ENCODE results near the gene ITGA8. TPM values are rescaled to one million over a fixed set of nuclear protein-coding genes. Genes with fewer than 3 reads are reported as not detected.

Gene ITGA8
- total RNA-seq, 3 donors from 2014 or later (not counting 1 experiment from before 2014, with no cell fraction given) = not detected

DNA sequence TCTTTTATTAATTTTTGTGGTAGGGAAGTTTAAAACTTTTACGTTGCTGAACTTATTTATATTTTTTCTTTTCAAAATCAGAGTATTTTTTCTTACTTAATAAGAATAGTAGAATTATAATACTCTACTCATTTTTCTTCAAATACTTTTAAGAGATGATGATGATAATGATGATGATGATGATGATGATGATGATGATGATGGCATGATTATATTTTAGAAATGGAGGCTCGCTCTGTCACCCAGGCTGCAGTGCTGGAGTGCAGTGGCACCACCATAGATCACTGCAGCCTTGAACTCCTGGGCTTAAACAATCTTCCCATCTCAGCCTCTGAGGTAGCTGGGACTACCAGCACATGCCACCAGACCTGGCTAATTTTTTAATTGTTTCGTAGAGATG lies 230.3 kb downstream of the ITGA8 start:
- Mint-ChIP-seq H3K9me3 (no peaks in the 10 kb centered on the region), H3K36me3 (no peaks in the 10 kb centered on the region), H3K27me3 (ENCODE audit: low read depth in 2 of 2) (peaks cover 0 to 7% of the 10 kb centered on the region in 2 donors), H3K27ac (no peak overlapping the region), H3K4me1 (no peaks in the 10 kb centered on the region), H3K4me3 (no peak overlapping the region)
- no peaks in the 10 kb centered on the region for H3K4me1 ChIP-seq (ENCODE audit: control insufficient read depth, insufficient read depth, low read length)
- H3K4me3 ChIP-seq (ENCODE audit: low read length) = no peak overlapping the region
- no peaks in the 10 kb centered on the region for H3K27me3 ChIP-seq (ENCODE audit: control insufficient read depth, insufficient read depth, low read length)
- whole genome bisulfite sequencing (ENCODE audit: insufficient coverage) = 90% methylated on average over 2 of the region's 3 CpGs
- no peak for DNase-seq
- intact Hi-C loops (cut with micrococcal nuclease) = no loop called here
- TF ChIP-seq, protein P1, sequence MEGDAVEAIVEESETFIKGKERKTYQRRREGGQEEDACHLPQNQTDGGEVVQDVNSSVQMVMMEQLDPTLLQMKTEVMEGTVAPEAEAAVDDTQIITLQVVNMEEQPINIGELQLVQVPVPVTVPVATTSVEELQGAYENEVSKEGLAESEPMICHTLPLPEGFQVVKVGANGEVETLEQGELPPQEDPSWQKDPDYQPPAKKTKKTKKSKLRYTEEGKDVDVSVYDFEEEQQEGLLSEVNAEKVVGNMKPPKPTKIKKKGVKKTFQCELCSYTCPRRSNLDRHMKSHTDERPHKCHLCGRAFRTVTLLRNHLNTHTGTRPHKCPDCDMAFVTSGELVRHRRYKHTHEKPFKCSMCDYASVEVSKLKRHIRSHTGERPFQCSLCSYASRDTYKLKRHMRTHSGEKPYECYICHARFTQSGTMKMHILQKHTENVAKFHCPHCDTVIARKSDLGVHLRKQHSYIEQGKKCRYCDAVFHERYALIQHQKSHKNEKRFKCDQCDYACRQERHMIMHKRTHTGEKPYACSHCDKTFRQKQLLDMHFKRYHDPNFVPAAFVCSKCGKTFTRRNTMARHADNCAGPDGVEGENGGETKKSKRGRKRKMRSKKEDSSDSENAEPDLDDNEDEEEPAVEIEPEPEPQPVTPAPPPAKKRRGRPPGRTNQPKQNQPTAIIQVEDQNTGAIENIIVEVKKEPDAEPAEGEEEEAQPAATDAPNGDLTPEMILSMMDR (IDR thresholded peaks at IDR 0.05) = no peak
- no peak overlapping the region for H3K27ac ChIP-seq (ENCODE audit: low read length)
- no peak for ATAC-seq
- no peaks in the 10 kb centered on the region for H3K9me3 ChIP-seq (ENCODE audit: control insufficient read depth, insufficient read depth, low read length)
- no peaks in the 10 kb centered on the region for H3K36me3 ChIP-seq (ENCODE audit: control insufficient read depth, insufficient read depth, low read length)

DNA sequence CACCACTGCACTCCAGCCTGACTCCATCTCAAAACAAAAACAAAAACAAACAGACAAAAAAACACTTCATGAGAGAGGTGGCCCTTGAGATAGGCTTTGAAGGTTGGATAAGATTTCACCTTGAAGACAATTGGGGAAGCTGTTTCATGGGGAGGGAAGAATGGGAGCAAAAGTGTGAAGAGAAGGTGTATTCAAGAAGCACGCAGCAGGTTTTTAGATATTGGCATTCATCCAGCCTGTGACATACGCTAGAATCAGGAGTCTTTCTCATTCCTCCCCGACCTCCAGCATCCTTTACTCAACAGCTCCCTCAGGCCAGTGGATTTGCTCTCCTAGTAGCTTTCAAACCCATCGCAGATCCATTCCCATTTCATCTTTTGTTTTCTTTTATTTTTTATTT lies 232.3 kb downstream of the ITGA8 start:
- Histone ChIP-seq H3K4me3 (ENCODE audit: low read length) (no peak overlapping the region), H3K9me3 (ENCODE audit: control insufficient read depth, insufficient read depth, low read length) (no peaks in the 10 kb centered on the region), H3K27ac (ENCODE audit: low read length) (no peak overlapping the region), H3K27me3 (ENCODE audit: control insufficient read depth, insufficient read depth, low read length) (no peaks in the 10 kb centered on the region), H3K36me3 (ENCODE audit: control insufficient read depth, insufficient read depth, low read length) (no peaks in the 10 kb centered on the region), H3K4me1 (ENCODE audit: control insufficient read depth, insufficient read depth, low read length) (no peaks in the 10 kb centered on the region)
- Mint-ChIP-seq H3K9me3 (no peaks in the 10 kb centered on the region), H3K36me3 (no peaks in the 10 kb centered on the region), H3K4me1 (no peaks in the 10 kb centered on the region), H3K27me3 (ENCODE audit: low read depth in 2 of 2) (peaks cover 0 to 9% of the 10 kb centered on the region in 2 donors), H3K4me3 (no peak overlapping the region), H3K27ac (no peak overlapping the region)
- ATAC-seq (no peak), DNase-seq (no peak)
- 55% methylated on average over 3 of the region's 4 CpGs for WGBS (ENCODE audit: insufficient coverage)
- TF ChIP-seq, protein P1 (IDR thresholded peaks at IDR 0.05) = no peak
- intact Hi-C loops (cut with micrococcal nuclease) = no loop called here

DNA sequence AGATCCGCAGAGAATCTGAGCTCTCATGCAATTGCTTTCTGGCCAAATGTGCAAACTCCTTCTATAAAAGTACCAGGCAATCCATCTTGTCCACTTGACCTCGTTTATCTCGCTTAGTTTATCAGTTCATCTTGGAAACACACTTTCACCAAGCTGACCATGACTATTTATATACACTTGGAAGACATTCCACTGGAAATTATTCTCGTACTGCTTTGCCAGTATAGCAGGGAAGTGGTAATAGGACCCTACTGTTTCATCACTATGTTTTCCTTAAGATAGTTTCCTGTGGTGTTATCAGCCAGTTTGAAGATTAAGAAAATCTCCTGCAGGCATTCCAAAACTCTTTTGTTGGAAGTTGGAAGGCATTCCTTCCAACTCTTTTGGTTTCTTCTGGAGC lies 233.3 kb downstream of the ITGA8 start:
- Histone ChIP-seq H3K4me3 (ENCODE audit: low read length) (no peak overlapping the region), H3K36me3 (ENCODE audit: control insufficient read depth, insufficient read depth, low read length) (no peaks in the 10 kb centered on the region), H3K27me3 (ENCODE audit: control insufficient read depth, insufficient read depth, low read length) (no peaks in the 10 kb centered on the region), H3K9me3 (ENCODE audit: control insufficient read depth, insufficient read depth, low read length) (no peaks in the 10 kb centered on the region), H3K27ac (ENCODE audit: low read length) (no peak overlapping the region), H3K4me1 (ENCODE audit: control insufficient read depth, insufficient read depth, low read length) (no peaks in the 10 kb centered on the region)
- intact Hi-C loops (cut with micrococcal nuclease) = no loop called here
- H3K9me3 Mint-ChIP-seq = no peaks in the 10 kb centered on the region
- H3K27ac Mint-ChIP-seq = no peak overlapping the region
- peaks cover 0 to 9% of the 10 kb centered on the region in 2 donors for H3K27me3 Mint-ChIP-seq (ENCODE audit: low read depth in 2 of 2)
- no peaks in the 10 kb centered on the region for H3K4me1 Mint-ChIP-seq
- H3K4me3 Mint-ChIP-seq = no peak overlapping the region
- H3K36me3 Mint-ChIP-seq = no peaks in the 10 kb centered on the region
- WGBS (ENCODE audit: insufficient coverage) = 71% methylated on average over 3 of the region's 4 CpGs
- ATAC-seq (no peak), DNase-seq (no peak)
- TF ChIP-seq, protein P1 (IDR thresholded peaks at IDR 0.05) = no peak

DNA sequence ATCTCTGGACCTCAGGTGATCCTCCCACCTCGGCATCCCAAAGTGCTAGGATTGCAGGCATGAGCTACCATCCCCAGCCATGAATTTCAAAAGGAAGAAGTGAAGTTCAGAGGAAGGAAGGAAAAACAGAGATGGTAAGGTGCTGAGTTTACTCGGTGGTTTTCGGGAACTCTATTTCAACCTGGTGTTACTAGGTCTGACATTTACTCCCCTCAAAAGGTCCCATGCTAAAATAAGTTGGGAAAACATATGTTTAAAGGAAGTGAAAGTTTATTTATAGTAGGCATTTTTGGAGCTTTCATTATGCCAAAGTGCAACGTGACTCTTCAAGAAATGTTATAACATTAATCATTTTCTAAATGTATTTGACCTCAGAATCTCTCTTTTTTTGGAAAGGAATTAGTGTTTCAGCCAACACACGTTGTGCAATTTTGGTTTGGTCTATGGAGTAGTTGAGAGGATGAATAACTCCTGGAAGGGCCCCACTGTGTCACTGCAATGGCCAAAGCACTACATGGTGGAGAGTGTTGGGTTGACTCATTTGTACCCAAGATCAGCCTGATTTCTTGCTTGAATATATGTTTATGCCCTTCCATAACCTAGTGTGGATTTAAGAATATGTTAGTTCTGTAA lies 233.9 kb downstream of the ITGA8 start:
- no peaks in the 10 kb centered on the region for H3K36me3 ChIP-seq (ENCODE audit: control insufficient read depth, insufficient read depth, low read length)
- WGBS (ENCODE audit: insufficient coverage) = 89% methylated on average over 4 of the region's 5 CpGs
- no peak overlapping the region for H3K27ac Mint-ChIP-seq
- TF ChIP-seq, protein P1 (IDR thresholded peaks at IDR 0.05) = no peak
- H3K27ac ChIP-seq (ENCODE audit: low read length) = no peak overlapping the region
- no peak for DNase-seq
- no peaks in the 10 kb centered on the region for H3K9me3 ChIP-seq (ENCODE audit: control insufficient read depth, insufficient read depth, low read length)
- H3K4me3 Mint-ChIP-seq = no peak overlapping the region
- no peak for ATAC-seq
- no peak overlapping the region for H3K4me3 ChIP-seq (ENCODE audit: low read length)
- no peaks in the 10 kb centered on the region for H3K4me1 Mint-ChIP-seq
- H3K27me3 Mint-ChIP-seq (ENCODE audit: low read depth in 2 of 2) = peaks cover 0 to 9% of the 10 kb centered on the region in 2 donors
- intact Hi-C loops (cut with micrococcal nuclease) = no loop called here
- H3K36me3 Mint-ChIP-seq = no peaks in the 10 kb centered on the region
- no peaks in the 10 kb centered on the region for H3K9me3 Mint-ChIP-seq
- H3K4me1 ChIP-seq (ENCODE audit: control insufficient read depth, insufficient read depth, low read length) = no peaks in the 10 kb centered on the region
- H3K27me3 ChIP-seq (ENCODE audit: control insufficient read depth, insufficient read depth, low read length) = no peaks in the 10 kb centered on the region
